NK-92 (cell line): Measurements from ENCODE around the gene C1GALT1.
"Not testable (repeated sequence)": the region's sequence is repeated elsewhere in the genome, so short reads cannot be mapped to it uniquely, and the experiment has no call there.

Experiments used
- DNase-seq: peaks from one replicate; lab custom pipeline; 2025; ENCODE audit not compliant: unreplicated experiment; lab: John Stamatoyannopoulos, UW

The C1GALT1 gene

DNA sequence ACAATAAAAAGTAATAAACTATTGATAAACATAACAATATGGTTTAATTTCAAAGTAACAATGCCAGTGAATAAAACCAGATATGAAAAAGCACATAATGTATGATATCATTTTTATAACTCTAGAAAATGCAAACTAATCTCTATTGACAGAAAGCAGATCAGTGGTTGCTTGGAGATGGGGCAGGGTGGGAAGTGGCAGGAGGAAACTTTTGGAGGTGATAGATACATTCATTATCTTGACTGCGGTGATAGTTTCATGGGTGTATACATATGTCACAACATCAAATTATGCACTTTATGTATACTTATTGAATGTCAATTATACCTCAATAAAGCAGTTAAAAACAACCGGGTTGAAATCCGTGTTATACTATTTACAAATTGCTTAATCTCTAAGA, 16.0 kb upstream of the C1GALT1 start:
- DNase-seq = no peak

- DNase-seq = no peak
Observed at GRCh38 chr7:7169296-7169695, 13.0 kb upstream of the C1GALT1 start.

GRCh38 chr7:7173956-7174632, 8.2 kb upstream of the C1GALT1 start:
- no peak for DNase-seq

DNA sequence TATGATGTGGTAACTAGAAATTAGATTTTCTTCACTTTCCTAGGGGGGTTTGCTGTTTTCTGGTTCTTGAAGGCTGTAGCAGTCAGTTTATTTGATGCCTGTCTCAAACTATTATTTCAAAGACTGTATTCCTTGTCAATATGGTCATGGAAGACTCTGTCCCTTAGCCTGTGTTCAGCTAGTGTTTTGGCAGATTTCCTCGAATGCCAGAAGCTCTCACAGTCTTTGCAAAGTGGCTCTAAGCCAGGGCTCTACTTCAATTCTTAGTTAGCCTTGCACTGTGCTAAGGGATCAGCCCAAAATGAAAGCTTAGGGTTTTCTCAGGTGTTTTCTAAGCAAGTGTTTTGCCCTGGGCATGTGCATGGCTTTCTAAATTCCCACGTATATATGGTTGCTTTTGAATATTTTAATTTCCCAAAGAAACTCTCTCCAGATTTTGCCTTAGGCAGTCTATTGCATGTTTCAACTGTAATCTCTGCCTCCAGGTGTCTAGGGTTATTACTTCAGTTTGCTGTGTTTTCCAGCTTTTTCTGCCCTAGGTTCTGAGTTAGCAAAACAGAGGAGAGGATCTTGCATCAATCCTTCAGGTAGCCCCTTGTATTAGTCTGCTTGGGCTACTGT, 7.2 kb upstream of the C1GALT1 start:
- no peak for DNase-seq

DNA sequence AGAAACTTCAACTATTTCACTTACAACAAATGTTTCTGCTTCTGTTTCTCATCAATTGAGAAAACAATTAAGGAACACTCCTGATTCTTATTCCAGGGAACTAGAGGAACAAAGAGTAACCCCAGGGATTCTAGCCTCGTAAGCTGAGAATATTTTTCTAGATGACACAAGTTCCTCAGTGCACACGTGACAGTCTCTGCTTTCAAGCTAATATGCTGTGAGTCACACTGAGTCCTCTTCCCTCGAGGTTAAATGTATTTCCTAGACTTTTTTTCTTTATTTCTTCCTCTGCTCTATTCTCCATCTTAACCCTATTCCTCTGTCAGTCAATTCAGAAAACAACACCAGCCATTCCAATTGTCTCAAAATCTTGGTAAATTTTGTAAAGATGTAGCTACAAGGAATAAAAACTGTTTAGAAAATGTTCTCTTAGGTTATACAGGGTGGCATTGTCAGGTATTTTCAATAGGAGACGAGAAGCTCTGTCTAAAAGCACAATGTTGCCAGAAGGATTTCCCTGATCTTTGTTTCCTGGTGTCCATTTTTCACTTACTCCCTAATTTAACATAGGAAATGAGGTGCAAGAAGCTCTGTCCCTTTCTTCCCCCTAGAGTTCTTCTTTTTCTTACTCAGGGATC, 5.8 kb upstream of the C1GALT1 start:
- DNase-seq = no peak

DNA sequence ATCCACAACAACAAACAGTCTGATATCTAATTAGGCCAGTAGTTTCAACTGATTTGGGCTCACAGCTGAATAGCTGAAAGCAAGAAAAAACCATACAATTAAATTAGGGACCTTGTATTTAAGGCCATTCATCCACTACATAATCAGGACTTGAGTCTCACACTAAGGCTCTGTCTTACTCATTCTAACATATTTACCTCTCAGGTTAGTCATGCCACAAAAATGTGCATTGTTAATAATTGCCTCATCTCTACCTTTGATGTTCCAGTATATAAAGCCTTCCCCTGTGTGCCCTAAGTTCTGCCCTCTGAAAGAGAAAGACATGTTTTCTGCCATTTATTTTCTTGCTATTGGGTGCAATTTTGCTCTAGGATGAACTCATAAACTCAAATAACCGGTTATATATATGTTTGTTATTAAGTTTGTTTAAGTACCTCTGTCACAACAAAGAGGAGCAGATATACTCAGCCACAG, 5.3 kb upstream of the C1GALT1 start:
- DNase-seq = no peak

GRCh38 chr7:7178081-7178480, 4.3 kb upstream of the C1GALT1 start:
- DNase-seq = no peak

- DNase-seq = no peak
Observed at GRCh38 chr7:7178906-7179305, 3.4 kb upstream of the C1GALT1 start.

GRCh38 chr7:7180725-7181449, 1.5 kb upstream of the C1GALT1 start:
- no peak for DNase-seq

DNA sequence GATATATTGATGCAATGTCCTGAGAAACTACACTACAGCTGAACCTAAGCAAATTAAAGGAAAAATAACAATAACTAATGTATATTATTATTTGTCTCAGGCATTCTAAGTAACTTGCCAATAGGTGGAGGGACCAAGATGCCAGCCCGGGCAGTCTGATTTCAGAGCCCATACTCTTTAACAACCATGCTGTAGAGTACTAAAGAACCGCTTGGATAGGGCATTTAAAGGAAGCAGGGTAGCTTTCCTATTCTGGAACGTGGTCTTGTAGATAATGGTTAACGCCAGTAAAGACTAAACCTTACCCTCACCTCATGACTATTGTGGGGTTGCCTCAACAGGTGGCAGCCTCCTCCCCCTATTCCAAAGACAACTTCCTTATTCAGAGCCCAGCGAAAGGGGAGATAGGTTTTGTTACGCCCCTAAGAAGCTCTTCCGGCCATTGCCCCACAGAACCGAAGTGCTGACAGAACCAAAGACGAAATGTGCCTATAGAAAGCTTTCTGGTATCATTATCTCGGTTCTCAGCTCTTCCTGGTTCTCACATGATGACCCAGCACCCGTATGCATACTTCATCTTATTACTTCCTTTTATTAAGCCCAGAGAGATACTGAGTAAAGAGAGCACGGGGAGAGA, 707 bp upstream of the C1GALT1 start:
- no peak for DNase-seq

DNA sequence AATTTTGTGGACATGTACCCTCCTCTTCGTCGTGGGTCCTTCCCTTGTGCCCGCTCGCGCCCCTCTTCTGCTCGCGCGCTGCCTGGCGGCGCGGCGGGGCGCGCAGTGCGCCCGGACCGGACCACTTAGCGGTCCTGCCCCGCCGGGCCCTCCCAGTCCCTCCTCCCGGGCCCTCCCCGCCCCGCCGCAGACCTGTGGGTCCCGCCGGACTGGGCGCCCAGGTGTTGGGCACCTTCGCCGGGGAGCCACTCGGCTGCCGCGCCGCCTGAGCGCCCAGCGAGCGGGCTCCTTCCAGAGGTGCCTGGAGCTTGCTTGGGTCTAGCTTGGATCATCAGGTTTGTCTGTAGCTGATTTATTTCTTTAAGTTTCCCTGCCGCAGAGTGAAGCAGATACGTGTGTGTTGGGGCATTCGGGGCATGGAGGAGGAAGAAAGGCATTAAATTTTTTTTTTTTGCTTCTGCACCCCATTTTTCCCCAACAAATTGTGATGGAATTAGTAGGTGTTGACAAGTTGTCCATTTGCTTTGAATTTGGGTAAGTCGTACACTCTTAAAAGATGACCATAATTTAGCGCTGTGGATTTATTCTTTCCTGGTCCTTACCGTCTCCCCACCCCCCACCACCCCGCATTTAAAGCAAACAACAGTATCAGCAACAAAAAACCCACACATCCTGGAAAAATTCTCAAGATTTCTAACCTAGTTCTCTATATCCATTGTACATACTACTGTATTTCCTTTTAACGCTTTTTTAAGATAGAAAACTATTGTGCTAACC, 905 bp downstream of the C1GALT1 start:
- DNase-seq = no peak

DNA sequence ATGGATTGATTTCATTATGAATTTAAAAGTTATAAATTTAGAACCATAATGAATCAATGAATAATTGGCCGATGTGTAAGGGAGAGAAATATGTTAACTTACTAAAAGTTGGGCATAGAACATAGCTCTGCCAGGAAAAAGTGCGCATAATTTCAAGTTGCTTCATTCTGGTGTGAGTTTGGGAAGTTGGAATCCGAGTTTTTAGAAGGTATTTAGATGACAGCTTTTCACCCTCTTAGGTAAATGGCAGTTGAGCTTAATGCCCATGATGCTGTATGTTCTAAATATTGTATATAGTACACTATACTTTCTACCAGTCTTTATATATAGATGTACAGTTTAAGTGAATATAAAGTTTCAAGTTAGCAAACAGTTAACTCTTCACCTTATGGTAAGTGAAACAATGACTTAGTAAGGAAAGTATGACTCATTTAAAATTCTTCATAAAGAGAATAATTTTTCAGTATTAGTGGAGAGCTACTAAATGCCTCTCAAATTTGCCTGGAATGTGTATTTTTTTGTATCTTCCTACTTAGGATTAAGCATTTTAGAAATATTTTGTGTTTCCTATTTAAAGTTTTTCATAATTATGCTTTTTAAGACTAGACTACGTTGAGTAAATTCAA, 1.6 kb downstream of the C1GALT1 start:
- no peak for DNase-seq

DNA sequence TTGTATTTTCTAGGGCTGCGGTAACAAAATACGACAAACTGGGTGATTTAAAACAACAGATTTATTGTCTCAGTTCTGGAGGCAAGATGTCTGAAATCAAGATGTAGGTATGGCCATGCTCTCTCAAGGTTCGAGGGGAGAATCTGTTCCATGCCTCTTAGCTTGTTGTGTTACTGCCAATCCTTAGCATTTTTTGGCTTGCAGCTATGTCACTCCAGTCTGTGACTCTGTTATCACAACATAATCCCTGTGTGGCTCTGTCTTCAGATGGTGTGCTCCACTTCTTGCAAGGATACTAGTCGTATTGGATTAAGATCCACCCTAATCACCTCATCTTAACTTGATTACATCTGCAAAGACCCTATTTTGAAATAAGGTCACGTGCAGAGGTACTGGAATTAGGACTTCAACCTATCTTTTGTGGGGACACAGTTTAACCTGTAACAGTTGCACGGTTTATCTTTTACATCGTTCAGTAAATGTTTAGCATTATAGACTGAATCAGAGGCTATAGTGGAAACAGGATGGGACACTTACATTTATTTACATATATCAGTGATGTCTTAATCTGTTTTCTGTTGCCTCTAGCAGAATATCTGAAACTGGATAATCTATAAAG, 3.1 kb downstream of the C1GALT1 start:
- no peak for DNase-seq

DNA sequence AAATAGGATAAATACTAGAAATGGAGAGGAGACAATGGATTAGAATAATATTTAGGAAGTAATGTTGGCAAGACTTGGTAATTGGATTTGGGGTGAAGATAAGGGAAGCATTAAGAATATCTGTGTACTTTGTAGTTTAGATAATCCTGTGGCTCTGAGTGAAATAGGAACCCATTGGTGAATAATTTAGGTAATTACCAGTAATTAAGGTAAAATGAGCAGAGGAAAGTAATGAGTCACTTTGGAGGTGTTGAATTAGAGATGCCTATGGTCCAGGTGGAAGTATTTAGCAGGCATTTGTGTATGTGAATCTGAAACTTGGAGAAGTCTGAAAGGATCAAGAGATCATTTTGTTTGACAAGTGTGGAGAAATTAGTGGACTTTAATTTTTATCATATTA, 5.7 kb downstream of the C1GALT1 start:
- DNase-seq = no peak

GRCh38 chr7:7188742-7189141, 6.4 kb downstream of the C1GALT1 start:
- no peak for DNase-seq

DNA sequence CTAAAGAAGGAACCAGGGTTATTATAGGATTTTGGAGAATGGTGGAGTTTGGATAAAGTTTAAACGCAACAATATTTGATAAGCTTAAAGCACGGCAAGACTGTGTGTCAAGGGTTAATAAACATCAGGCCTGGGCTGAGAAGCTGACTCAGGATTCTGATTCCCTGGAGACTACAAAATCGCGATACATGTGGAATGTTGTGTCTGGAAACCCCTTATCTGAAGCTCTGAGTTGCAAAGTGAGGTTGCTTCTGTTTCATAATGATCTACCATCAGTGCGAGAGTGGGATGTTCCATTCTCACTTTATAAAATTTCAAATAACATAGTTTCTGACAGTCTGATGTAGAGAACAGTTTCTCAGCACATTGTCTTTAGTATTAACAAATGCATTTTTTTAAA, 7.8 kb downstream of the C1GALT1 start:
- no peak for DNase-seq

GRCh38 chr7:7191137-7191536, 8.8 kb downstream of the C1GALT1 start:
- no peak for DNase-seq

DNA sequence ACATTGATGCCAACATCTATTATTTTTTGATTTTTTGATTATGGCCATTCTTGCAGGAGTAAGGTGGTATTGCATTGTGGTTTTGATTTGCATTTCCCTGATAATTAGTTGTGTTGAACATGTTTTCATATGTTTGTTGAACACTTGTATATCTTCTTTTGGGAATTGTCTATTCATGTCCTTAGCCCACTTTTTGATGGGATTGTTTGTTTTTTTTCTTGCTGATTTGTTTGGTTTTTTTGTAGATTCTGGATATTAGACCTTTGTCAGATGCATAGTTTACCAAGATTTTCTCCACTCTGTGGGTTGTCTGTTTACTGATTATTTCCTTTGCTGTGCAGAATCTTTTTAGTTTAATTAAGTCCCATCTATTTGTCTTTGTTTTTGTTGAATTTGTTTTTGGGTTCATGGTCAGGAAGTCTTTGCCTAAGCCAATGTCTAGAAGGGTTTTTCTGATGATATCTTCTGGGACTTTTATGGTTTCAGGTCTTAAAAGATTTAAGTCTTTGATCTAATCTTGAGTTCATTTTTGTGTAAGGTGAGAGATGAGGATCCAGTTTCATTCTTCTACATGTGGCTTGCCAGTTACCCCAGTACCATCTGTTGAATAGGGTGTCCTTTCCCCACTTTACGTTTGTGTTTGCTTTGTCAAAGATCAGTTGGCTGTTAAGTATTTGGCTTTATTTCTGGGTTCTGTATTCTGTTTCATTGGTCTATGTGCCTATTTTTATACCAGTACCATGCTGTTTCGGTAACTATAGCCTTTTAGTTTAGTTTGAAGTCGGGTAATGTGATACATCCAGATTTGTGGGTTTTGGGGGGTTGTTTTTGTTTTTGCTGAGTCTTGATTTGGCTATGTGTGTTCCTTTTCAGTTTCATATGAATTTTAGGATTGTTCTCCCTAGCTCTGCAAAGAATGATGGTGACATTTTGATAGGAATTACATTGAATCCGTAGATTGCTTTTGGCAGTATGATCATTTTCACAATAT, 10.7 kb downstream of the C1GALT1 start:
- DNase-seq = not testable (repeated sequence)
